GM12801 (cell line): Measurements from ENCODE around the gene GNG7.

Experiments
- CTCF ChIP-seq: IDR thresholded peaks from one replicate; pipeline ENCODE4 v1.5.1; 2011; ENCODE audit warnings: control low read depth; ENCODE audit not compliant: insufficient read length; ENCODE audit errors: extremely low read depth

The GNG7 gene

GRCh38 chr19:2488405-2488941 lies 214.0 kb downstream of the GNG7 start:
- no peak for TF ChIP-seq CTCF

GRCh38 chr19:2487842-2488241 lies 214.7 kb downstream of the GNG7 start:
- TF ChIP-seq CTCF = no peak

GRCh38 chr19:2487090-2487489 lies 215.4 kb downstream of the GNG7 start:
- TF ChIP-seq CTCF = no peak

- TF ChIP-seq CTCF = no peak
Observed at GRCh38 chr19:2485428-2485827, 217.1 kb downstream of the GNG7 start.

- no peak for TF ChIP-seq CTCF
Observed at GRCh38 chr19:2484178-2484937, 218.1 kb downstream of the GNG7 start.

GRCh38 chr19:2483484-2484151 lies 218.9 kb downstream of the GNG7 start:
- TF ChIP-seq CTCF = no peak

- no peak for TF ChIP-seq CTCF
Observed at GRCh38 chr19:2483084-2483483, 219.4 kb downstream of the GNG7 start.
